A673 (cell line): ENCODE measurements around the gene GPX4.

Experiments used
- EZH2 ChIP-seq: fragments of 200-600 bp; sonication (generic); IDR thresholded peaks from 2 replicates; pipeline ENCODE4 v1.6.1; 2017; ENCODE audit warnings: borderline replicate concordance, low read depth, mild to moderate bottlenecking, mixed read lengths, antibody characterized with exemption, low read length; ENCODE audit not compliant: poor library complexity, severe bottlenecking
- TF ChIP-seq, protein P1 (sequence below): fragments of 300-800, 200-600 bp; sonication (generic); conservative IDR thresholded peaks from 2 replicates; pipeline ENCODE4 v1.5.1; 2017; ENCODE audit warnings: low read depth, mild to moderate bottlenecking, antibody characterized with exemption, low read length, moderate library complexity, mixed read lengths

DNA sequence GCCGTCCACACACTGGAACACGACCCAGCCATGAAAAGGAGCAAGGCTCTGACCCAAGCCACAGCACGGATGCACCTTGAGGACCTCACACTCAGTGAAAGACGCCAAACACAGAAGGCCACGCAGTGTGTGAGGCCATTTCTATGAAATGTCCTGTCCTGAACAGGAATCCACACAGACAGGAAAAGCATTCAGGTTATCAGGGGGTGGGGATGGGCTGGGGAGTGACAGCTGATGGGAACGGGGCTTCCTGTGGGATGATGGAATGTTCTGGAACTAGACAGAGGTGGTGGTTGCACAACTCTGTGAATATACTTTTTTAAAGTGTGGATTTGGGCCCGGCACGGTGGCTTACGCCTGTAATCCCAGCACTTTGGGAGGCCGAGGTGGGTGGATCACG lies 30.6 kb downstream of the GPX4 start:
- TF ChIP-seq, protein P1, sequence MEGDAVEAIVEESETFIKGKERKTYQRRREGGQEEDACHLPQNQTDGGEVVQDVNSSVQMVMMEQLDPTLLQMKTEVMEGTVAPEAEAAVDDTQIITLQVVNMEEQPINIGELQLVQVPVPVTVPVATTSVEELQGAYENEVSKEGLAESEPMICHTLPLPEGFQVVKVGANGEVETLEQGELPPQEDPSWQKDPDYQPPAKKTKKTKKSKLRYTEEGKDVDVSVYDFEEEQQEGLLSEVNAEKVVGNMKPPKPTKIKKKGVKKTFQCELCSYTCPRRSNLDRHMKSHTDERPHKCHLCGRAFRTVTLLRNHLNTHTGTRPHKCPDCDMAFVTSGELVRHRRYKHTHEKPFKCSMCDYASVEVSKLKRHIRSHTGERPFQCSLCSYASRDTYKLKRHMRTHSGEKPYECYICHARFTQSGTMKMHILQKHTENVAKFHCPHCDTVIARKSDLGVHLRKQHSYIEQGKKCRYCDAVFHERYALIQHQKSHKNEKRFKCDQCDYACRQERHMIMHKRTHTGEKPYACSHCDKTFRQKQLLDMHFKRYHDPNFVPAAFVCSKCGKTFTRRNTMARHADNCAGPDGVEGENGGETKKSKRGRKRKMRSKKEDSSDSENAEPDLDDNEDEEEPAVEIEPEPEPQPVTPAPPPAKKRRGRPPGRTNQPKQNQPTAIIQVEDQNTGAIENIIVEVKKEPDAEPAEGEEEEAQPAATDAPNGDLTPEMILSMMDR, result no peak
- TF ChIP-seq EZH2, result no peak
